B cell (primary cell): ENCODE results near the gene FBLIM1.

Experiments used
- EZH2 ChIP-seq: IDR thresholded peaks from 2 replicates; pipeline ENCODE4 v1.6.1; 2012; ENCODE audit warnings: borderline replicate concordance, low read depth, mild to moderate bottlenecking, moderate library complexity, low read length; ENCODE audit not compliant: insufficient read depth, poor library complexity, severe bottlenecking
- TF ChIP-seq, protein P1 (sequence below): fragments of 200-600 bp; IDR thresholded peaks from one replicate; pipeline ENCODE4 v1.8.0; 2022; ENCODE audit warnings: antibody characterized with exemption, mild to moderate bottlenecking

DNA sequence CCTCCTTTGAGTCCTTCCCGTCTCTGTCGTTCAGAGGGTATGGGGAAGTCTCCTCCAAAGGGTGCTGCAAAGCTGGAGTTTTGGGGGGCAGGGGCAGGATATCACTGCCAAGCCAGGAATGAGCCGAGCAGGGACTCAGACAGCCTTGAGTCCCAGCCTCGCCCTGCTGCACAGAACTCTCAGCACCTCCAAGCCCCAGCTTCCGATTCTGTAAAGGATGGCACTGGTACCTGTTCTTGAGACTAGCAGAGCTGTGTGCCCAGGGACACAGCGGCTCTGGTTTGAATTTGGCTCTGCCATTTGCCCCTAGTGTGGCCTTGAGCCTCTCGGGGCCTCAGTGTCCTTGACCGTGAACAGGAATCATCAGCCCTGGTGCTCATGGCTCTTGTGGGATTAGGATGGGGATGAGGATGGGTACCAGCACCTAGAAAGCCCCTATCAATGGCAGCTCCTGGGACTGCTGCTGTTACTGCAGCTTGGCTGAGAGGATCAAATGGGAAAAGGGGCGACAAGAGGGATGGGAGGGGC, 1.5 kb upstream of the FBLIM1 start:
- TF ChIP-seq, protein P1, sequence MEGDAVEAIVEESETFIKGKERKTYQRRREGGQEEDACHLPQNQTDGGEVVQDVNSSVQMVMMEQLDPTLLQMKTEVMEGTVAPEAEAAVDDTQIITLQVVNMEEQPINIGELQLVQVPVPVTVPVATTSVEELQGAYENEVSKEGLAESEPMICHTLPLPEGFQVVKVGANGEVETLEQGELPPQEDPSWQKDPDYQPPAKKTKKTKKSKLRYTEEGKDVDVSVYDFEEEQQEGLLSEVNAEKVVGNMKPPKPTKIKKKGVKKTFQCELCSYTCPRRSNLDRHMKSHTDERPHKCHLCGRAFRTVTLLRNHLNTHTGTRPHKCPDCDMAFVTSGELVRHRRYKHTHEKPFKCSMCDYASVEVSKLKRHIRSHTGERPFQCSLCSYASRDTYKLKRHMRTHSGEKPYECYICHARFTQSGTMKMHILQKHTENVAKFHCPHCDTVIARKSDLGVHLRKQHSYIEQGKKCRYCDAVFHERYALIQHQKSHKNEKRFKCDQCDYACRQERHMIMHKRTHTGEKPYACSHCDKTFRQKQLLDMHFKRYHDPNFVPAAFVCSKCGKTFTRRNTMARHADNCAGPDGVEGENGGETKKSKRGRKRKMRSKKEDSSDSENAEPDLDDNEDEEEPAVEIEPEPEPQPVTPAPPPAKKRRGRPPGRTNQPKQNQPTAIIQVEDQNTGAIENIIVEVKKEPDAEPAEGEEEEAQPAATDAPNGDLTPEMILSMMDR = no peak
- TF ChIP-seq EZH2 = no peak
